ENCODE measurements around the gene ABCA13.

ABCA13 gene

GRCh38 chr7:48366096-48366495 is 194.8 kb downstream of the ABCA13 start:
- DNase-seq (ENCODE audit: low read depth) = no peak

GRCh38 chr7:48376263-48376662 is 205.0 kb downstream of the ABCA13 start:
- DNase-seq (ENCODE audit: low read depth) = no peak

DNA sequence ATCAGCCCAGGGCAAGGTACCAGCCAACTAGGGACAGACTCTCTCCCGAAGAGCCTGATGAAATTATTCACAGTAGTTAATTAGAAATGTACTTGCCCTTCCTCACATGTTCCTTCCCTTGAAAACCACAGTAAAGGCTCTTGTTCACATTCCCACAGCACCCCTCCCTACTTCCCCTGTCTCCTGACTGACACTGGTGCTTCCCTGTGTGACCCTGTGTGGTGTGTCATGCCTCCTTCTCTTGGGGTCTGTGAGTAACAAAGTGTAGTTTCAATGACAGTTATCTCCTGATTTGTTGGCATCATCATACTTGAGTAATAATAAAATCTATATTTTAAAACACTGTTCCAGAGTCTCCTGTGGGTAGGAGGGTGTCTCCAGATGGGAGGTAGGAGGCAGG is 209.7 kb downstream of the ABCA13 start:
- DNase-seq (ENCODE audit: low read depth) = no peak

GRCh38 chr7:48381571-48381970 is 210.3 kb downstream of the ABCA13 start:
- no peak for DNase-seq (ENCODE audit: low read depth)

GRCh38 chr7:48384180-48384752 is 213.0 kb downstream of the ABCA13 start:
- DNase-seq (ENCODE audit: low read depth) = no peak

GRCh38 chr7:48387932-48388331 is 216.7 kb downstream of the ABCA13 start:
- DNase-seq (ENCODE audit: low read depth) = no peak

DNA sequence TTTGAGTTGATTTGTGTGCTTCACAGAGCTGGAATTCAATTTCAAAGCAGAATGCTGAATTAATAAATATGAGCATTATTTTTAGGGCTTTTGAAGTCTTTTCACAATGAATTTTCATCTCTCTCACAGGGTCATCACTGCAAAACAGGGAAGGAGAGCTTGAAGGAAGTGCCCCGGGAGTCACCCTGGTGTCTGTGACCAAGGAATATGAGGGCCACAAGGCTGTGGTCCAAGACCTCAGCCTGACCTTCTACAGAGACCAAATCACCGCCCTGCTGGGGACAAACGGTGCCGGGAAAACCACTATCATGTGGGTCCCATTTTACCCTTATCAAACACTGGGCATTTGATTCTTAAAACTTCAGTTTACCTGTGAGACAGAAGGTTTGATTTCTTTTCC is 217.7 kb downstream of the ABCA13 start:
- DNase-seq (ENCODE audit: low read depth) = no peak

GRCh38 chr7:48389977-48390376 is 218.7 kb downstream of the ABCA13 start:
- peak; percentile 41 for DNase-seq (ENCODE audit: low read depth)

DNA sequence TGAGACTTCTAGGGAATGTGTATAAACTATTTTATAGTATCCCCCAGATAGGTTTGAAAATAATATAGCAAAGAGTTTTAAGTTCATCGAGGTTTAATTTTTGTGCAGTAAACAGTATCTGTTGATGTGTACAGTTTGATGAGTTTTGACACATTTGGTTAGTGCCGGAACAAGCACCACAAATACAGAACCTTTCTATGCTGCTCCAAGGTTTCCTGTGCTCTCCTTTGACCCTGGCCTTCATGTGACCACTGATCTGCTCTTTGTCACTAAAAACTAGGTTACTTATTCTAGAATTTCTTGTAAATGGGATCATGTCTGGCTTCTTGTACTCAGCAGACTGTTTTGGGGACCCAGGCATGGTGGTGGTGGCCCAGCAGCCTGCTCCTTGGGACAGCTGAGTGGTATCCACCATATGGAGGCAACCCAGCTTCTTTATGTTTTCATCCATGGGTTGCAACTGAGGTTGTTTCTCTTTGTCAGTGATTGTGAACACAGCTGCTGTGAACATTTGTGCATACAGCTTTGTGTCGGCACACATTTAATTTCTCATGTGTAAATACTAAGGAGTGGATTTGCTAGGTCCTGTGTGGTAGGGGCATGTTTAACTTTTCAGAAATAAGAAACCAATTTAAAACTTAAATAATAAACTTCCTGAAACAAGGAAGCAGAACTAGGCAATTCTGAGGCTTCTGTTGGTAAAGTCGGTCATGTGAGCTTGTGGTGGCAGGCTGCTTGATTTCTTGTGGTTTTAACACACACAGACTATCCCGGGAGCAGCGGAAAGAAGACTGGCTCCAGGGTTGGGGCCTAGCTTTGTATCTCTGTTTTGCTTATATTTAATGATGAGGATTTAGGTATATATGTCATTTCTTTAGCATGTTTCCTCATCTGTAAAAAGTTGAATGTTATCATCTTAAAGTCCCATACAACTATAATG is 219.4 kb downstream of the ABCA13 start:
- no peak for DNase-seq (ENCODE audit: low read depth)

GRCh38 chr7:48398191-48398590 is 226.9 kb downstream of the ABCA13 start:
- no peak for DNase-seq (ENCODE audit: low read depth)

DNA sequence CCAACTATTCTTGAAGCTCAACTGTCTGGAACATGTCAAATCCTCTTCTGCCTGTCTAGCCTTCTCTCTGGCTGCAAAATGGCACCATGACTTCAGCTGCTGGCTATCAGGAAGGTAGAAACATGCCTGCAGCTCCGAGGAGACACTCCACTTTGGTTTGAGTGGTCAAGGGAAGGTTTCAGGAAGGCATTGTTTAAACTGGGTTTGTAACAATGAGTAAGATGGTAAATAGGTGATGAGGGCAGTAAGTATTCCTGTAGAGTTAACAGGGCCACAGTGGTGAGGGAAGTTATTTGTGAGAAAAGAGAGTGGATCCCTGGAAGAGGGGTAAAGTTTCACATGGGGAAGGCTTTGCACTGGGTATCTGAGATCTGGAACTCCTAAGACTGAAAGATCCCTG is 231.5 kb downstream of the ABCA13 start:
- no peak for DNase-seq (ENCODE audit: low read depth)

- no peak for DNase-seq (ENCODE audit: low read depth)
Observed at GRCh38 chr7:48408731-48409130, 237.5 kb downstream of the ABCA13 start.

GRCh38 chr7:48411619-48412018 is 240.4 kb downstream of the ABCA13 start:
- no peak for DNase-seq (ENCODE audit: low read depth)

DNA sequence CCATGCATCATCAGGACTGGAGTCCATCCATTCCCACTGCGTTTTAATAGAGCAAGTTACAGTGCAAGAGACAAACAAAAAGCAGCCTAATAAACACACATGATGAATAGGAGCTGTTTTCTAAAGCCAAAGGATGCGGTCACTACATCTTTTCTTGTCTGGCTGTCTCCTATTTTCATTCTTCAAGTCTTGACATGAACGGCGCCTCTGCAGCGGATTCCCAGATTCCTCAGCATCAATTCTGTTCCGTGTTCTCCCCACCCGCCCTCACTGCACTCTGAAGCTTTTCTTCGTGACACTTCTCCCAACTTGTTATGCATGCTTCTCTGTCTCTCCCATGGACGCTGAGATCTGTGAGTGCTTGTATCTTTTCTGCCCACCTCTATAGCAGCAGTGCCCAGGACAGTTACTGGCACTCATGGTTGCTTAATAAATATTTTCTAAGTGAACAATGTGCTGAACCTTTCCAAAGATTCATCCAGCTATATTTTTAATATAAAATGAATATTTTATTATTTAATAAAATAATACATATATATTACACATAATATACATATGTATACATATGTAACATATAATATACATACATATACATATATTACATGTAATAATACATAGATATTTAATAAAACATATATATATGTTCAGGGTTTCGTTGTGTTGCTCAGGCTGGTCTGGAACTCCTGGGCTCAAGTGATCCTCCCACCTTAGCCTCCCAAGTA is 242.9 kb downstream of the ABCA13 start:
- DNase-seq (ENCODE audit: low read depth) = no peak

DNA sequence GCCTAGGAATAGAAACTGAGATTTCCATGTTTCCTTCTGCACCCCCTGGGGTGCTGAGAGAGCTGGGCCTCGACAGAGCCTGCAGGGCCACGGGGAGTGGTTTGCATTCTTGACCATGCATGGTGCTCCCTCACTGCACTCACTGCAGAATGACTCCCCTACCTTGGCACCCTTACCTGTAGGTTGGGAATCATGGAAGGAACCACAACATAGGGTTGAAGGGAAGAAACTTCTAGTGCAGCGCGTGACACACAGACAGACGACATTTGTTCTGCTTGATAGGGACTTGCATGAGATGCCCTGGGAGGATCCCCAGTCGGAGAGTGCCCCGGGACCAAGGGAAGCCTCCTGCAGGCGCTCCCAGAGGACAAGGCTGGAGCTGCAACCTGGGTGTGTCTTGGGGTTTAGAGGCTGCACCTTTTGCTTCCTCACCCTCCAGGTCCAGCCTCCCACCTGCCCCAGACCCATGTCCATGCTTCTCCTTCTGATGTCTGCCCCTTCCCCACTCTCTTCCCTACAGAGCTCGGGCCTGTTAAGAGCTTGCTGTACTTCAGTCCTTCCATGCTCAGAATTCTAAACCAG is 245.2 kb downstream of the ABCA13 start:
- DNase-seq (ENCODE audit: low read depth) = no peak

GRCh38 chr7:48419401-48419800 is 248.1 kb downstream of the ABCA13 start:
- DNase-seq (ENCODE audit: low read depth) = no peak

- DNase-seq (ENCODE audit: low read depth) = no peak
Observed at GRCh38 chr7:48420206-48420605, 248.9 kb downstream of the ABCA13 start.

- peak; percentile 37 for DNase-seq (ENCODE audit: low read depth)
Observed at GRCh38 chr7:48421357-48421756, 250.1 kb downstream of the ABCA13 start.

DNA sequence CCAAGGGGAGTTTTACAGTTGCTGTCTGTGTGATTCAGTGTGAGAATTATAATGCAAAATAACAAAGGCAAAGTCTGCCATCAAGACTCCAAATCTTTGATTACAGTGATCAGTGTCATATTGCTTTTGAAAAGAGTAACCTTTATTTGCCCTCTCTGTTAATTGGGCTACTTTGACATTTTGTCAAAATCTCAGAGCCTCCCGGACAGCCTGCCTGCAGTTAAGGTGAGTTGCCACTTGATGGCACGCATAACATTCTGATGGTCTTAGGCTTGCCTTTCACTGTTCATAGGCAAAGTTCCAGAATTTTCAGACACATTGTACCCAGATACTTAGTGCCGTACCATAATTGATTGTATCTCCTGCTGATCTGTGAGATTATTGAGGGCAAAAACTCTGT is 253.5 kb downstream of the ABCA13 start:
- DNase-seq (ENCODE audit: low read depth) = no peak

- DNase-seq (ENCODE audit: low read depth) = no peak
Observed at GRCh38 chr7:48426331-48426965, 255.2 kb downstream of the ABCA13 start.

- peak; percentile 26 for DNase-seq (ENCODE audit: low read depth)
Observed at GRCh38 chr7:48426966-48427555, 255.8 kb downstream of the ABCA13 start.

GRCh38 chr7:48427671-48428070 is 256.4 kb downstream of the ABCA13 start:
- no peak for DNase-seq (ENCODE audit: low read depth)

Data from iris pigment epithelial cell (primary cell).